ENCODE data around the gene FRAS1.

- TF ChIP-seq CTCF (IDR thresholded peaks at IDR 0.05) = no peak
- TF ChIP-seq JUN (CRISPR knock-in tag; IDR thresholded peaks at IDR 0.05) = no peak
These were observed 193.4 kb downstream of the FRAS1 start for GRCh38 chr4:78250500-78250899.

Measured in WTC11 (cell line).